Natural killer cell treated with Interleukin-12 subunit alpha and Interleukin-12 subunit beta and Interleukin-15 and Interleukin-18, amount 100 ng/mL, for 72 hours (primary cell): ENCODE data around the gene NSG1. TPM values are rescaled to one million over a fixed set of nuclear protein-coding genes. Genes with fewer than 3 reads are reported as not detected.
A peak's percentile ranks its signal among the peaks of the same experiment; 100 is the strongest.

ENCODE experiments used
- ATAC-seq, 2 donors: fragments of 150-1000 bp; cut with Tn5 transposase in 1 of 2; sonication (Bioruptor Pico), chemical (Tn5 transposase) in 1 of 2; 2 replicates each; pipeline ENCODE4 v1.10.0; 2021
- DNase-seq: peaks from one replicate; pipeline ENCODE4 v3.0.0; 2022; ENCODE audit warnings: low spot score
- H3K27ac Mint-ChIP-seq, 2 donors: 1 replicate in 1 of 2; 2 replicates in 1 of 2; pipeline ENCODE4 v1.8.0; 2022; ENCODE audit warnings: mixed read lengths in 2 of 2, mild to moderate bottlenecking in 1 of 2, moderate library complexity in 1 of 2
- H3K27me3 Mint-ChIP-seq, 2 donors: 1 replicate in 1 of 2; 2 replicates in 1 of 2; pipeline ENCODE4 v1.8.0; 2022; ENCODE audit warnings: mixed read lengths in 2 of 2
- H3K36me3 Mint-ChIP-seq: one replicate; pipeline ENCODE4 v1.8.0; 2022; ENCODE audit warnings: mixed read lengths
- H3K4me1 Mint-ChIP-seq, 2 donors: 1 replicate in 1 of 2; 2 replicates in 1 of 2; pipeline ENCODE4 v1.8.0; 2022; ENCODE audit warnings: low read depth in 2 of 2, mixed read lengths in 2 of 2, mild to moderate bottlenecking in 1 of 2
- H3K4me3 Mint-ChIP-seq: one replicate; pipeline ENCODE4 v1.8.0; 2022; ENCODE audit warnings: mixed read lengths
- H3K9me3 Mint-ChIP-seq: 2 replicates; pipeline ENCODE4 v1.8.0; 2022; ENCODE audit warnings: mixed read lengths
- total RNA-seq, 2 donors: library from RNA; stranded (reverse); gene quantifications; one replicate each; pipeline ENCODE4 v1.2.3, GENCODE V29; 2022

NSG1 gene
- total RNA-seq, 2 donors from 2014 or later, result 0.38 TPM; not detected in 1

DNA sequence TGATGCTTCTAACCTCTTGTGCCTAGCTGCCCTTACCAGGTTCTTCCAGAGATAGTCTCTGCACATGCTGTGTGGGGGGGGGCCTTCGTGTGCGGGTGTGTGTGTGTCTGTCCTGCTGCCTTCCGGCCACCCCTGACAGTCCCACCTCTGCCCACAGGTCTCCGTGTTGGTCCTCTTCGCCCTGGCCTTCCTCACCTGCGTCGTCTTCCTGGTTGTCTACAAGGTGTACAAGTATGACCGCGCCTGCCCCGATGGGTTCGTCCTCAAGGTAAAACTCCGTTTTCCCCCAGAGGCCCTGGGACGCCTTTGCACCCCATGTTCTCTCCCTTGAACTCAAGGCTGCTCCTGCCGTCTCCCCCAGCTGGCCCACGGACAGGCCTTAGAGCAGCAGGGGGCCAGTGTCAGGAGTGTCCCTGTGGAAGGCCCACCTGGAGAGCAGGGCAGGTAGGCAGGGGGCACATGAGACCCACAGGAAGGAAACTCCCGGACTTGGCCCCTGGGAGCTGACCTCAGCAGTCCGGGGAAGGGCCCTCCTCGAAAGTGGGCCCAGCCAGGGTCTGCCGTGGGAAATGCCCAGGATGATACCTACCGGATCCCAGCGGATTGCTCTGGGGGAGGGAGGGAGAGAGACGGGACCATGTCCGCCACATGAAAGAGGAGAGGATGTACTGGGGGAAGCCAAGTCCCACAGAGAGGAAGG lies 22.7 kb downstream of the NSG1 start:
- Mint-ChIP-seq H3K4me1 (no peaks in the 10 kb centered on the region), H3K27ac (no peak overlapping the region), H3K27me3 (no peaks in the 10 kb centered on the region), H3K4me3 (no peak overlapping the region), H3K9me3 (no peaks in the 10 kb centered on the region), H3K36me3 (no peaks in the 10 kb centered on the region)
- ATAC-seq, result no peak
- peak; percentile 26 for DNase-seq

- Mint-ChIP-seq H3K9me3 (no peaks in the 10 kb centered on the region), H3K4me1 (no peaks in the 10 kb centered on the region), H3K27me3 (no peaks in the 10 kb centered on the region), H3K4me3 (no peak overlapping the region), H3K36me3 (no peaks in the 10 kb centered on the region), H3K27ac (no peak overlapping the region)
- DNase-seq, result peak; percentile 46
- ATAC-seq, result no peak
Observed at GRCh38 chr4:4410271-4410670, 23.4 kb downstream of the NSG1 start.

- Mint-ChIP-seq H3K27me3 (no peaks in the 10 kb centered on the region), H3K4me3 (no peak overlapping the region), H3K27ac (no peak overlapping the region), H3K9me3 (no peaks in the 10 kb centered on the region), H3K4me1 (no peaks in the 10 kb centered on the region), H3K36me3 (peaks cover 3% of the 10 kb centered on the region)
- DNase-seq (no peak), ATAC-seq (no peak)
Observed at GRCh38 chr4:4411906-4412305, 25.0 kb downstream of the NSG1 start.

DNA sequence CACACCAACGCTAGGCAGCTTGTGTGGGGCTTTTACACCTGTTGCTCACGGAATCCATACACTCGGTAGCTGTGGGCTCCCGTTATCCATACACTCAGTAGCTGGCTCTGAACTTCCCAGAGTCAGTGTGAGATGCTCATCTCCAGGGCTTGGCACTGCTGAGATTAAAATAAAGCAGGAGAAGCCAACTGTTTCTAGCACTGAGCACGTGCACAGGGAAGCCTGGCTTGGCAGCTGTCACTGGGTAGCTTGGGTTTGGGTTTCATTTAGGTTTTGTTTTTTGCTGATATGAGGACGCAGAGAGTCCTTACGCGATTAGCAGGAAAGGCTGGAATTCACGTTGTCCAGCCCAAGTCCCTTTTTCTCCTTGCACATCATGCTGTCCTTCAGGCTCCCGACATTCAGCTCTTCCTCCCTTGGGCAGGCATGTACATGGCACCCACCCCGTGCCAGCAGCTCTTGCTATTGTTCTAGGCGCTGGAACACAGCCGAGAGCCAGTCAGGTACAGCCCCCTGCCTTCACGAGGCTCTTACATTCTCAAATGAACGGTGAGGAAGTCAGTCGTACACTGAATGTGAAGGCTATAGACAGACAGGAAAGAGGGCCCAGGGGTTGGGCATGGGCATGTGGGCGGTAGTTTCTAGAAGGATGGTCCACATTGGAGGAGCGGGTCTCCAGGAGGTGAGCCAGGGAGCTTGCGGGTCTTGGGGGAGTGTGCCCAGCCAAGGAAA lies 25.9 kb downstream of the NSG1 start:
- Mint-ChIP-seq H3K4me3 (no peak overlapping the region), H3K27ac (no peak overlapping the region), H3K36me3 (peaks cover 4% of the 10 kb centered on the region), H3K4me1 (no peaks in the 10 kb centered on the region), H3K27me3 (no peaks in the 10 kb centered on the region), H3K9me3 (no peaks in the 10 kb centered on the region)
- ATAC-seq (no peak), DNase-seq (no peak)

GRCh38 chr4:4413373-4413725 lies 26.4 kb downstream of the NSG1 start:
- Mint-ChIP-seq H3K9me3 (no peaks in the 10 kb centered on the region), H3K27ac (no peak overlapping the region), H3K27me3 (no peaks in the 10 kb centered on the region), H3K4me3 (no peak overlapping the region), H3K36me3 (peaks cover 4% of the 10 kb centered on the region), H3K4me1 (no peaks in the 10 kb centered on the region)
- DNase-seq (no peak), ATAC-seq (no peak)

- DNase-seq (no peak), ATAC-seq (no peak)
- H3K27ac Mint-ChIP-seq, result no peak overlapping the region
- H3K27me3 Mint-ChIP-seq, result no peaks in the 10 kb centered on the region
- no peak overlapping the region for H3K4me3 Mint-ChIP-seq
- no peaks in the 10 kb centered on the region for H3K9me3 Mint-ChIP-seq
- no peaks in the 10 kb centered on the region for H3K4me1 Mint-ChIP-seq
- peaks cover 4% of the 10 kb centered on the region for H3K36me3 Mint-ChIP-seq
Observed at GRCh38 chr4:4413806-4414205, 26.9 kb downstream of the NSG1 start.

- H3K9me3 Mint-ChIP-seq, result no peaks in the 10 kb centered on the region
- H3K27me3 Mint-ChIP-seq, result no peaks in the 10 kb centered on the region
- no peak overlapping the region for H3K4me3 Mint-ChIP-seq
- no peaks in the 10 kb centered on the region for H3K4me1 Mint-ChIP-seq
- no peak overlapping the region for H3K27ac Mint-ChIP-seq
- DNase-seq (no peak), ATAC-seq (no peak)
- peaks cover 4% of the 10 kb centered on the region for H3K36me3 Mint-ChIP-seq
Observed at GRCh38 chr4:4415107-4415805, 28.4 kb downstream of the NSG1 start.

DNA sequence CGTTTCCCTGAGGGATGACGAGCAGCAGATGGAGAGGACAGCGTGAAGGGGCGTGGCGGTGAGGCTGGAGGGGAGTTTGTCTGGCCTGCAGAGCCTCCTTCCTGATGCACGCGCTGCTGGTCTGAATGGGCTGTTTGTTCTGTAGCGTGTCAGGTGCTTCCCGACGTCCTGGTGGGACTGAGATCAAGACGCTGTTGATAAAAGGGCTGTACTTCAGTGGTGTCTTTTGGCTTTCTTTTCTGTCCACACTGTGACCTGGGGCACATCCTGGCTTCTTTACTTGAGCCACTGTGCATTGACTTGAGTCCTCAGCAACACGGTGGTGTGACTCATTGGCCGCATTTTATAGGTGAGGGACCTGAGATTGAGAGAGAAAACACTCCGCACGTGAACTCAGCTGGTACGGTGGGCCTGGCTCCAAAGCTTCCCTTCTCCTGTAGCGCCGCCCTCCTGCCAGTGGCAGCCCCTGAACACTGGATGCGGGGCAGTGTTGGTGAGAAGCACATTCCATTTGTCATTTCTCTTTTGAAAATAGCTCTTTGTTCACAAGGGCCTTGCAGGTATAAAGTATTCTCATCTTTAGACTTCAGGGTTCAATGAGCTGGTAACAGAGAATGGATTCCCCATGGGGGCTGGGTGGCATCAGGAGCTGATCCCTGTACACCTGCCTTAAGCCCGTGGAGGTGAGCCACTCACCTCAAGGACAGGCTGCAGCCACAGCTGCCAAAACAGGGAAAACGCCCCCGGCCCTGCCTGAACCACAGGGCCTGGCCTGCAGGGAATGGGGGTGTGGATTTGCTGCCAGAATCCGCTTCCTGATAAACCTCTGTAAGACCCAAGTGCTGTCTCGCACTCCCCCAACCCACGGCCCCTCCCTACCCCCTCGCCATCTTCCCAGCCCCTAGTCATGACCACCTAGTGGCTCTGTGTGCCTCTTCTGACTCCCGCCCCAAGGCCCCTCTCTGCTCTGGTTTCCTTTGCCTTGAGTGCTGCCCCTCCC lies 29.2 kb downstream of the NSG1 start:
- no peak overlapping the region for H3K4me3 Mint-ChIP-seq
- no peaks in the 10 kb centered on the region for H3K4me1 Mint-ChIP-seq
- DNase-seq (no peak), ATAC-seq (no peak)
- H3K27me3 Mint-ChIP-seq, result no peaks in the 10 kb centered on the region
- H3K9me3 Mint-ChIP-seq, result no peaks in the 10 kb centered on the region
- no peak overlapping the region for H3K27ac Mint-ChIP-seq
- peaks cover 4% of the 10 kb centered on the region for H3K36me3 Mint-ChIP-seq

DNA sequence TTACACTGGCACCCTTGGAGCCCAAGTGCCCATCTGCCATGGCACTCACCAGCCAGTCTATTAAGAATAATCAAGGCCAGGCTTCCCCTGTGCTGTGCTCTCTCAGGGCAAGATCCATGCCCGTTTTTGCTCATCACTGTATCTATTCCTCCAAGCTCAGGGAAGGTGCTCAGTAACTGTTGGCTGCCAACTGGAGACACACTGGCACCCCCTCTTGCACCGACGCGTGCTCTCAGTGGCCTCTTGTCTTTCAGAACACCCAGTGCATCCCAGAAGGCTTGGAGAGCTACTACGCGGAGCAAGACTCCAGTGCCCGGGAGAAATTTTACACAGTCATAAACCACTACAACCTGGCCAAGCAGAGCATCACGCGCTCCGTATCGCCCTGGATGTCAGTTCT lies 30.1 kb downstream of the NSG1 start:
- H3K36me3 Mint-ChIP-seq, result peaks cover 4% of the 10 kb centered on the region
- ATAC-seq (no peak), DNase-seq (no peak)
- H3K27ac Mint-ChIP-seq, result no peak overlapping the region
- H3K27me3 Mint-ChIP-seq, result no peaks in the 10 kb centered on the region
- H3K4me1 Mint-ChIP-seq, result no peaks in the 10 kb centered on the region
- no peaks in the 10 kb centered on the region for H3K9me3 Mint-ChIP-seq
- H3K4me3 Mint-ChIP-seq, result no peak overlapping the region

GRCh38 chr4:4417886-4418285 lies 31.0 kb downstream of the NSG1 start:
- Mint-ChIP-seq H3K27me3 (no peaks in the 10 kb centered on the region), H3K27ac (no peak overlapping the region), H3K4me3 (no peak overlapping the region), H3K9me3 (no peaks in the 10 kb centered on the region), H3K36me3 (peaks cover 4% of the 10 kb centered on the region), H3K4me1 (no peaks in the 10 kb centered on the region)
- DNase-seq (no peak), ATAC-seq (no peak)

DNA sequence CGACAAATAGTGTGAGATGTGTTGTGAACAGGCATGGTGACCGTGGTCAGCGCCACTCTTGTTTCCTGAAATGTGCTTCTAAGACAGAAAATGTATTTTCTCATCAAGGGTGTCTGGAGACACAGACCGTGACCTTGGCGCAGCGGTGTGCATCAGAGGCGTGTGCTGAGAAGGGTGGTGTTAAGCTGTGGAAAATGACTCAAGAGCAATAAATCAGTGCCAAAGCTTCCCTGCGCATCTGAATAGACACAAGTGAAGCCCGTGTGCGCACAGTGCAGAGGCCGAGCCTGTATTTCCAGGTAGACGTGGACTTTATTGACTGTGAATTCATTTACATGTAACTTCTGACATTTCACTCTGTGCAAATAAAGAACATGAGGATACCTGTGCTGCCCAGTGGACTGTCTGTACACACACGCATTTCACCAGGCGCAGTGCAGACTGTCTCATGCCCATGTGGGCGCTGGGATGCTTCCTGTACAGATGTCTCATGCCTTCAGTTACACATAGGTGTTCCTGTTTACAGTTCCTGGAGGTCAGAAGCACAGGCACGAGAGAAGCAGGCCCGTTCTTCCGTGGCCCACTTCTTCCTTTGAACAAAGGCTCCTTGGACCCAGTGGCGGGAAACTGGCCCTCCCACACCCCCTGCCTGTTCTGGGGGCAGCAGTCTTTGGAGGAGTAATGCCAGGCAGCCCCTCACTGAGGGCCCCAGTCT lies 31.9 kb downstream of the NSG1 start:
- no peak for ATAC-seq
- Mint-ChIP-seq H3K9me3 (no peaks in the 10 kb centered on the region), H3K4me1 (no peaks in the 10 kb centered on the region), H3K27ac (no peak overlapping the region), H3K4me3 (no peak overlapping the region), H3K27me3 (no peaks in the 10 kb centered on the region), H3K36me3 (peaks cover 4% of the 10 kb centered on the region)
- no peak for DNase-seq

DNA sequence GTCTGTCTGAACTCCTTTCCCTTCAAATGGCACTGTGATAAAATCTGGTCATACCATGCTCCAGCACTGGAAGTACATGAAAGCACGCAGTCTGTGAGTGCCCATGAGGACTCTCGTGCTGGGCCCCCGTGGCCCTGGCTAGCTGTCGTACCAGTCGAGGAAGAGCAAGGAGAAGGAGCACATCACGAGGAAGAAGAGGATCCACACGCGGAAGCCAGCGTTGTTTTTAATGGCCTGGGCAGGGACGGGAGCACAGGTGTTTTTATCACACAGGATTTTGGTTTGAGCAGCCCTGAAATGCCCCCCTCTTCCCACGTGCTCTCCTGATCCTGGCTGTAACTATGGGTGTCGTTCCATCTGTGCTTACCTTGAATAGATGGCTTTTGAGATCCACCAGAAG lies 33.0 kb downstream of the NSG1 start:
- Mint-ChIP-seq H3K4me1 (no peaks in the 10 kb centered on the region), H3K9me3 (no peaks in the 10 kb centered on the region), H3K27me3 (no peaks in the 10 kb centered on the region), H3K4me3 (no peak overlapping the region), H3K27ac (no peak overlapping the region), H3K36me3 (peaks cover 4% of the 10 kb centered on the region)
- no peak for ATAC-seq
- no peak for DNase-seq

DNA sequence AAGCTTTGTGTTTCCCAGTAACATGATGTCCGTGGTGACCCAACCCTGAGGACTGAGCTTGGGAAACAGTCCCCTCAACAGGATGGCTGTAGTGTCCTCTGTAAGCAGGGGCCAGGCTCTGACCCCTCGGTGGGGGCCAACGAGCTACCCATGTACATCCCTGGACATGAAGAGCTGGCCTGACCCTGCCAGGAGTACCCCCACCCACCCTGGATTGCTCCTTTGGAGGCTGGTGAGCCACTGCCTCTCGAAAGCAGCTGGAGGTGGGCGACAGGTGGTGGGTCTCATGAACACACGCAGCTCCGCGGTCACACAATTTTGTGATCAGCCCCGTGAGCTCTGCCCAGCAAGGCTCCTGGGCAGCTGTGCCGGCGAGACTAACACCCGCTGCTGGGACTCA lies 33.5 kb downstream of the NSG1 start:
- H3K9me3 Mint-ChIP-seq, result no peaks in the 10 kb centered on the region
- no peak overlapping the region for H3K4me3 Mint-ChIP-seq
- H3K27ac Mint-ChIP-seq, result no peak overlapping the region
- H3K27me3 Mint-ChIP-seq, result no peaks in the 10 kb centered on the region
- no peak for ATAC-seq
- no peaks in the 10 kb centered on the region for H3K4me1 Mint-ChIP-seq
- no peak for DNase-seq
- peaks cover 4% of the 10 kb centered on the region for H3K36me3 Mint-ChIP-seq
